Measurements from ENCODE around the gene LSG1.

Gene LSG1

GRCh38 chr3:194624956-194625355, 47.0 kb downstream of the LSG1 start:
- no peak overlapping the region for H3K4me2 ChIP-seq (ENCODE audit: low read length)
- H3K9me2 ChIP-seq (replicated peaks; ENCODE audit: control insufficient read depth, low read length): no peaks in the 10 kb centered on the region
- no peak for TF ChIP-seq EZH2phosphoT487 (IDR thresholded peaks at IDR 0.05; ENCODE audit: borderline replicate concordance, low read length)
- TF ChIP-seq, protein P1, sequence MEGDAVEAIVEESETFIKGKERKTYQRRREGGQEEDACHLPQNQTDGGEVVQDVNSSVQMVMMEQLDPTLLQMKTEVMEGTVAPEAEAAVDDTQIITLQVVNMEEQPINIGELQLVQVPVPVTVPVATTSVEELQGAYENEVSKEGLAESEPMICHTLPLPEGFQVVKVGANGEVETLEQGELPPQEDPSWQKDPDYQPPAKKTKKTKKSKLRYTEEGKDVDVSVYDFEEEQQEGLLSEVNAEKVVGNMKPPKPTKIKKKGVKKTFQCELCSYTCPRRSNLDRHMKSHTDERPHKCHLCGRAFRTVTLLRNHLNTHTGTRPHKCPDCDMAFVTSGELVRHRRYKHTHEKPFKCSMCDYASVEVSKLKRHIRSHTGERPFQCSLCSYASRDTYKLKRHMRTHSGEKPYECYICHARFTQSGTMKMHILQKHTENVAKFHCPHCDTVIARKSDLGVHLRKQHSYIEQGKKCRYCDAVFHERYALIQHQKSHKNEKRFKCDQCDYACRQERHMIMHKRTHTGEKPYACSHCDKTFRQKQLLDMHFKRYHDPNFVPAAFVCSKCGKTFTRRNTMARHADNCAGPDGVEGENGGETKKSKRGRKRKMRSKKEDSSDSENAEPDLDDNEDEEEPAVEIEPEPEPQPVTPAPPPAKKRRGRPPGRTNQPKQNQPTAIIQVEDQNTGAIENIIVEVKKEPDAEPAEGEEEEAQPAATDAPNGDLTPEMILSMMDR (IDR thresholded peaks at IDR 0.05; ENCODE audit: low read depth, low read length, poor library complexity, severe bottlenecking): no peak
- no peak overlapping the region for H3K27ac ChIP-seq (ENCODE audit: low read depth, low read length)
- H3K27me3 ChIP-seq (ENCODE audit: control insufficient read depth, low read length): no peaks in the 10 kb centered on the region
- H3K4me3 ChIP-seq (ENCODE audit: low read length): no peak overlapping the region
- no peaks in the 10 kb centered on the region for H3K79me2 ChIP-seq (ENCODE audit: control insufficient read depth, low read length)
- no peaks in the 10 kb centered on the region for H3K9me3 ChIP-seq (ENCODE audit: control insufficient read depth, insufficient read depth, low read length)
- H3F3A ChIP-seq (ENCODE audit: control insufficient read depth, insufficient read depth): no peaks in the 10 kb centered on the region
- H3K4me1 ChIP-seq (ENCODE audit: control insufficient read depth, low read length): no peaks in the 10 kb centered on the region
- H3K36me3 ChIP-seq (ENCODE audit: control insufficient read depth, low read length): no peaks in the 10 kb centered on the region
- H4K20me1 ChIP-seq (ENCODE audit: control insufficient read depth, insufficient read depth, low read depth, low read length): no peaks in the 10 kb centered on the region

DNA sequence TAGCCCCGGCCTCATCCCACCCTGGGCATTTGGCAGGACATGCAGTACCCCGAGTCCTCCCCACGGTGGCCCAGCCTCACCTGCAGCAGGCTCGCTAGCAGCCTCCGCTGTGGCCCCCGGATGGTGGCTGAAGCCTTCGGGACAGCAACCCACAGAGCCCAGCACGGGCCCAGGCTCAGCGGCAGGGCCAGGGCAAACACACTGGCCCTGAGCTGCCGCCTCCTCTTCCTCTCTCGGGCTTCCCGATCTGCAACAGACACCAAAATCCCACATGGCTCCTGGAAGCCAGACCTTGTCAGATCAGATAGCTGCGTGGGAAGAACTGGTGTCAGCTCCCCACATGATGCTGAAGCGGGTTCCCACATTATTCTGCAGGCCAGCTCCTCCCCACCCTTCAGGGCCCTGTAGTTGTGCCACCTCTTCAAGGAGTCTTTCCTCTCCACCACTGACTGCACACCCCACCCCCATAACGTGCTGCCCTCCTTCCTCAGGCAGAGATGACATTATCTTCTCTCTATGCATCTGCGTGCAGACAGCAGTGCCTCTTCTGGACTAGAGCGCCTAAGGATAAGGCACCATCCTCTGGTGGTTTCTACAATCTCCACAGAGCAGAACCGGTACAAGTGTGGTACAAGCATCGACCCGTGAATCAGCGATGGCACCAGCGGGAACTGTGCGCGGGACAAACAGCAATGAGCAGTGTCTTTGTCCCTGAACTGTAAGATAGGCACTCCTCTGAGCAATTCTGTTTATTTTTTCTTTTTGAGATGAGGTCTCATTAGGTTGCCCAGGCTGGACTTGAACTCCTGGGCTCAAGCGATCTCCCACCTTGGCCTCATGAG, 48.3 kb downstream of the LSG1 start:
- Histone ChIP-seq H4K20me1 (ENCODE audit: control insufficient read depth, insufficient read depth, low read depth, low read length) (no peaks in the 10 kb centered on the region), H3K4me2 (ENCODE audit: low read length) (no peak overlapping the region), H3K9me3 (ENCODE audit: control insufficient read depth, insufficient read depth, low read length) (no peaks in the 10 kb centered on the region), H3K4me3 (ENCODE audit: low read length) (no peak overlapping the region), H3K36me3 (ENCODE audit: control insufficient read depth, low read length) (no peaks in the 10 kb centered on the region), H3F3A (ENCODE audit: control insufficient read depth, insufficient read depth) (no peaks in the 10 kb centered on the region), H3K9me2 (replicated peaks; ENCODE audit: control insufficient read depth, low read length) (no peaks in the 10 kb centered on the region), H3K4me1 (ENCODE audit: control insufficient read depth, low read length) (no peaks in the 10 kb centered on the region), H3K27ac (ENCODE audit: low read depth, low read length) (no peak overlapping the region), H3K27me3 (ENCODE audit: control insufficient read depth, low read length) (no peaks in the 10 kb centered on the region), H3K79me2 (ENCODE audit: control insufficient read depth, low read length) (no peaks in the 10 kb centered on the region)
- no peak for TF ChIP-seq EZH2phosphoT487 (IDR thresholded peaks at IDR 0.05; ENCODE audit: borderline replicate concordance, low read length)
- TF ChIP-seq, protein P1 (IDR thresholded peaks at IDR 0.05; ENCODE audit: low read depth, low read length, poor library complexity, severe bottlenecking): no peak

GRCh38 chr3:194622621-194623340, 49.2 kb downstream of the LSG1 start:
- Histone ChIP-seq H3K4me3 (ENCODE audit: low read length) (no peak overlapping the region), H3K36me3 (ENCODE audit: control insufficient read depth, low read length) (no peaks in the 10 kb centered on the region), H3K79me2 (ENCODE audit: control insufficient read depth, low read length) (no peaks in the 10 kb centered on the region), H3F3A (ENCODE audit: control insufficient read depth, insufficient read depth) (no peaks in the 10 kb centered on the region), H3K9me3 (ENCODE audit: control insufficient read depth, insufficient read depth, low read length) (no peaks in the 10 kb centered on the region), H3K27me3 (ENCODE audit: control insufficient read depth, low read length) (no peaks in the 10 kb centered on the region), H3K4me2 (ENCODE audit: low read length) (no peak overlapping the region), H4K20me1 (ENCODE audit: control insufficient read depth, insufficient read depth, low read depth, low read length) (no peaks in the 10 kb centered on the region), H3K27ac (ENCODE audit: low read depth, low read length) (no peak overlapping the region), H3K9me2 (replicated peaks; ENCODE audit: control insufficient read depth, low read length) (no peaks in the 10 kb centered on the region), H3K4me1 (ENCODE audit: control insufficient read depth, low read length) (no peaks in the 10 kb centered on the region)
- no peak for TF ChIP-seq EZH2phosphoT487 (IDR thresholded peaks at IDR 0.05; ENCODE audit: borderline replicate concordance, low read length)
- TF ChIP-seq, protein P1 (IDR thresholded peaks at IDR 0.05; ENCODE audit: low read depth, low read length, poor library complexity, severe bottlenecking): no peak

All from DOHH2 (cell line).